ENCODE data around the gene PANX2. TPM values are rescaled to one million over a fixed set of nuclear protein-coding genes. Genes with fewer than 3 reads are reported as not detected.
A peak's percentile ranks its signal among the peaks of the same experiment; 100 is the strongest.

Gene PANX2
- total and polyA plus RNA-seq, 2 experiments from 2014 or later, result 2.8 to 5.1 TPM

- DNase-seq (ENCODE audit: low spot score), result peak; percentile 52
- Mint-ChIP-seq H3K36me3 (ENCODE audit: low read depth) (peaks cover 26% of the 10 kb centered on the region), H3K4me1 (peaks cover 13% of the 10 kb centered on the region), H3K4me3 (peak overlapping the region; percentile 80), H3K27me3 (ENCODE audit: insufficient read depth, low read depth, poor library complexity) (peaks cover 9% of the 10 kb centered on the region), H3K9me3 (peaks cover 6% of the 10 kb centered on the region; the same call in 2 of the 3 replicates), H3K27ac (no peak overlapping the region)
- H3F3A ChIP-seq (replicated peaks; ENCODE audit: low read depth), result peaks cover 14% of the 10 kb centered on the region
- H3K27me3 ChIP-seq (ENCODE audit: insufficient read depth), result peaks cover 9% of the 10 kb centered on the region; the same call in 1 of the 2 replicates
- peak overlapping the region; percentile 92 for H3K4me2 ChIP-seq
- peak; percentile 1; the same call in 2 of the 3 replicates for ATAC-seq
- H3K27ac ChIP-seq (ENCODE audit: low read depth), result no peak overlapping the region
- peak overlapping the region; percentile 72 for H3K4me3 ChIP-seq
- H3K79me2 ChIP-seq (replicated peaks; ENCODE audit: insufficient read depth), result peaks cover 21% of the 10 kb centered on the region
- no peaks in the 10 kb centered on the region; the same call in 1 of the 2 replicates for H3K36me3 ChIP-seq (ENCODE audit: insufficient read depth)
- TF ChIP-seq ETS1 (IDR thresholded peaks at IDR 0.05), result no peak
- no peak for TF ChIP-seq POLR2AphosphoS5 (IDR thresholded peaks at IDR 0.05; ENCODE audit: low read depth)
- TF ChIP-seq JUNB (IDR thresholded peaks at IDR 0.05; ENCODE audit: unreplicated experiment), result no peak
- TF ChIP-seq EZH2phosphoT487 (IDR thresholded peaks at IDR 0.05; ENCODE audit: unreplicated experiment), result no peak
- TF ChIP-seq ZNF462 (CRISPR knock-in tag; IDR thresholded peaks at IDR 0.05), result no peak
- TF ChIP-seq STAT1 (IDR thresholded peaks at IDR 0.05; ENCODE audit: unreplicated experiment), result no peak
- no peak for TF ChIP-seq EZH2 (IDR thresholded peaks at IDR 0.05; ENCODE audit: low read depth, unreplicated experiment)
- TF ChIP-seq ZNF114 (CRISPR knock-in tag; IDR thresholded peaks at IDR 0.05), result no peak
- TF ChIP-seq NANOG (IDR thresholded peaks at IDR 0.05; ENCODE audit: borderline replicate concordance), result no peak
- no peak for TF ChIP-seq CREB1 (CRISPR knock-in tag; IDR thresholded peaks at IDR 0.05; ENCODE audit: low read depth)
- TF ChIP-seq REST (IDR thresholded peaks at IDR 0.05; ENCODE audit: unreplicated experiment), result no peak
- no peak for TF ChIP-seq CTCF (conservative IDR thresholded peaks at IDR 0.05; ENCODE audit: low read depth in 2 of 2)
- TF ChIP-seq ZNF331 (CRISPR knock-in tag; IDR thresholded peaks at IDR 0.05; ENCODE audit: low read depth), result no peak
- H3K4me1 ChIP-seq (ENCODE audit: insufficient read depth), result peaks cover 8% of the 10 kb centered on the region; the same call in 1 of the 2 replicates
- no peak overlapping the region for H2AFZ ChIP-seq
- H4K20me1 ChIP-seq (replicated peaks; ENCODE audit: insufficient read depth), result peaks cover 13% of the 10 kb centered on the region
- H3K9me2 ChIP-seq (ENCODE audit: insufficient read depth), result no peaks in the 10 kb centered on the region
Observed at GRCh38 chr22:50201191-50202129, 30.9 kb downstream of the PANX2 start.
